Mucosa of rectum (tissue), 2 donors: Measurements from ENCODE around the gene LSR.

Experiments used
- H3K27ac ChIP-seq, 2 donors: one replicate each; pipeline ENCODE4 v1.7.0; 2013; ENCODE audit warnings: inconsistent platforms in 2 of 2, low read depth in 2 of 2, low read length in 2 of 2
- H3K27me3 ChIP-seq, 2 donors: one replicate each; pipeline ENCODE4 v1.7.0; 2013; ENCODE audit warnings: low read length in 2 of 2; ENCODE audit not compliant: control insufficient read depth in 2 of 2, insufficient read depth in 2 of 2
- H3K36me3 ChIP-seq, 2 donors: one replicate each; pipeline ENCODE4 v1.7.0; 2013; ENCODE audit warnings: low read length in 2 of 2; ENCODE audit not compliant: control insufficient read depth in 2 of 2, insufficient read depth in 2 of 2
- H3K4me1 ChIP-seq, 2 donors: one replicate each; pipeline ENCODE4 v1.7.0; 2013; ENCODE audit warnings: low read length in 2 of 2, mild to moderate bottlenecking in 1 of 2; ENCODE audit not compliant: control insufficient read depth in 2 of 2, insufficient read depth in 2 of 2
- H3K4me3 ChIP-seq, 2 donors: one replicate each; pipeline ENCODE4 v1.7.0; 2013; ENCODE audit warnings: low read length in 2 of 2
- H3K9ac ChIP-seq, 2 donors: one replicate each; pipeline ENCODE4 v1.7.0; 2013; ENCODE audit warnings: low read length in 2 of 2, low read depth in 1 of 2, mild to moderate bottlenecking in 1 of 2
- H3K9me3 ChIP-seq, 2 donors: one replicate each; pipeline ENCODE4 v1.7.0; 2013; ENCODE audit warnings: low read length in 2 of 2; ENCODE audit not compliant: control insufficient read depth in 2 of 2
- donor health status: healthy.
- donor health status: Normal muscosa, but diverticular disease.

Gene LSR

GRCh38 chr19:35267818-35268535 is 19.2 kb downstream of the LSR start:
- H3K9me3 ChIP-seq = no peaks in the 10 kb centered on the region
- no peaks in the 10 kb centered on the region for H3K27me3 ChIP-seq
- H3K27ac ChIP-seq = peak overlapping the region; percentile 87 to 88
- peaks cover 11 to 15% of the 10 kb centered on the region in 2 donors for H3K4me1 ChIP-seq
- peaks cover 33 to 35% of the 10 kb centered on the region in 2 donors for H3K36me3 ChIP-seq
- H3K9ac ChIP-seq = peak overlapping the region; percentile 70 to 85
- peak overlapping the region; percentile 87 for H3K4me3 ChIP-seq

- Histone ChIP-seq H3K27me3 (no peaks in the 10 kb centered on the region), H3K9me3 (no peaks in the 10 kb centered on the region), H3K9ac (peak within 1 kb of the TSS; percentile 75 to 85), H3K4me1 (peaks cover 11 to 15% of the 10 kb centered on the region in 2 donors), H3K4me3 (peak within 1 kb of the TSS; percentile 87), H3K27ac (peak within 1 kb of the TSS; percentile 93 to 94), H3K36me3 (peaks cover 35 to 41% of the 10 kb centered on the region in 2 donors)
Measured at GRCh38 chr19:35268536-35269437, 20.0 kb downstream of the LSR start, which contains the start of gene USF2. TSS of gene USF2 (plus strand) at chr19:35268962. CDS start at chr19:35269102, 140 bp downstream.

GRCh38 chr19:35269438-35270117 is 20.8 kb downstream of the LSR start:
- peak overlapping the region; percentile 75 to 81 for H3K9ac ChIP-seq
- H3K4me1 ChIP-seq = peaks cover 11 to 15% of the 10 kb centered on the region in 2 donors
- no peaks in the 10 kb centered on the region for H3K9me3 ChIP-seq
- peaks cover 40 to 41% of the 10 kb centered on the region in 2 donors for H3K36me3 ChIP-seq
- peak overlapping the region; percentile 93 to 94 for H3K27ac ChIP-seq
- peak overlapping the region; percentile 72 to 83 for H3K4me3 ChIP-seq
- no peaks in the 10 kb centered on the region for H3K27me3 ChIP-seq

- Histone ChIP-seq H3K4me1 (peaks cover 11 to 15% of the 10 kb centered on the region in 2 donors), H3K27me3 (no peaks in the 10 kb centered on the region), H3K9ac (no peak overlapping the region), H3K9me3 (no peaks in the 10 kb centered on the region), H3K27ac (peak overlapping the region in 1 of 2 donors; percentile 94), H3K36me3 (peaks cover 36 to 37% of the 10 kb centered on the region in 2 donors), H3K4me3 (peak overlapping the region in 1 of 2 donors; percentile 48)
Measured at GRCh38 chr19:35270381-35270811, 21.6 kb downstream of the LSR start.

GRCh38 chr19:35271546-35271945 is 22.7 kb downstream of the LSR start:
- Histone ChIP-seq H3K36me3 (peaks cover 38 to 43% of the 10 kb centered on the region in 2 donors), H3K27ac (no peak overlapping the region), H3K9me3 (no peaks in the 10 kb centered on the region), H3K27me3 (no peaks in the 10 kb centered on the region), H3K4me1 (peaks cover 11 to 15% of the 10 kb centered on the region in 2 donors), H3K9ac (no peak overlapping the region), H3K4me3 (no peak overlapping the region)

GRCh38 chr19:35272122-35272719 is 23.4 kb downstream of the LSR start:
- no peak overlapping the region for H3K9ac ChIP-seq
- peaks cover 40 to 49% of the 10 kb centered on the region in 2 donors for H3K36me3 ChIP-seq

GRCh38 chr19:35272954-35273649 is 24.3 kb downstream of the LSR start:
- Histone ChIP-seq H3K9me3 (no peaks in the 10 kb centered on the region), H3K27me3 (no peaks in the 10 kb centered on the region), H3K36me3 (peaks cover 40 to 54% of the 10 kb centered on the region in 2 donors), H3K9ac (no peak overlapping the region), H3K27ac (no peak overlapping the region), H3K4me3 (no peak overlapping the region), H3K4me1 (peaks cover 6 to 7% of the 10 kb centered on the region in 2 donors)

More at GRCh38 chr19:35272122-35272719, 23.4 kb downstream of the LSR start:
- H3K4me1 ChIP-seq = peaks cover 6 to 11% of the 10 kb centered on the region in 2 donors
- H3K27ac ChIP-seq = no peak overlapping the region
- H3K4me3 ChIP-seq = no peak overlapping the region
- no peaks in the 10 kb centered on the region for H3K27me3 ChIP-seq
- no peaks in the 10 kb centered on the region for H3K9me3 ChIP-seq

GRCh38 chr19:35273686-35274259 is 25.0 kb downstream of the LSR start:
- Histone ChIP-seq H3K9me3 (no peaks in the 10 kb centered on the region), H3K36me3 (peaks cover 45 to 54% of the 10 kb centered on the region in 2 donors), H3K27ac (no peak overlapping the region), H3K4me3 (no peak overlapping the region), H3K9ac (no peak overlapping the region), H3K4me1 (peaks cover 6 to 7% of the 10 kb centered on the region in 2 donors), H3K27me3 (no peaks in the 10 kb centered on the region)

GRCh38 chr19:35274323-35274722 is 25.5 kb downstream of the LSR start:
- no peak overlapping the region for H3K27ac ChIP-seq
- no peaks in the 10 kb centered on the region for H3K9me3 ChIP-seq
- H3K4me1 ChIP-seq = peaks cover 6 to 7% of the 10 kb centered on the region in 2 donors
- no peaks in the 10 kb centered on the region for H3K27me3 ChIP-seq
- H3K4me3 ChIP-seq = no peak overlapping the region
- peaks cover 48 to 59% of the 10 kb centered on the region in 2 donors for H3K36me3 ChIP-seq
- no peak overlapping the region for H3K9ac ChIP-seq
